Skin epidermis (tissue), 12 donors: Measurements from ENCODE around the gene DHX29.
A peak's percentile ranks its signal among the peaks of the same experiment; 100 is the strongest.

Experiments used
- H3K27ac ChIP-seq, 21 experiments: fragments of 200-600 bp; sonication (generic) in 11 of 21; one replicate each; pipeline ENCODE4 v1.5.0; 2020; ENCODE audit warnings: mild to moderate bottlenecking in 3 of 21, inconsistent platforms in 2 of 21, moderate library complexity in 2 of 21
- H3K4me3 ChIP-seq, 7 experiments: fragments of 200-600 bp; sonication (generic) in 2 of 7; one replicate each; pipeline ENCODE4 v1.5.0; 2020; ENCODE audit warnings: inconsistent platforms in 2 of 7, mild to moderate bottlenecking in 2 of 7, moderate library complexity in 1 of 7

DHX29 gene

DNA sequence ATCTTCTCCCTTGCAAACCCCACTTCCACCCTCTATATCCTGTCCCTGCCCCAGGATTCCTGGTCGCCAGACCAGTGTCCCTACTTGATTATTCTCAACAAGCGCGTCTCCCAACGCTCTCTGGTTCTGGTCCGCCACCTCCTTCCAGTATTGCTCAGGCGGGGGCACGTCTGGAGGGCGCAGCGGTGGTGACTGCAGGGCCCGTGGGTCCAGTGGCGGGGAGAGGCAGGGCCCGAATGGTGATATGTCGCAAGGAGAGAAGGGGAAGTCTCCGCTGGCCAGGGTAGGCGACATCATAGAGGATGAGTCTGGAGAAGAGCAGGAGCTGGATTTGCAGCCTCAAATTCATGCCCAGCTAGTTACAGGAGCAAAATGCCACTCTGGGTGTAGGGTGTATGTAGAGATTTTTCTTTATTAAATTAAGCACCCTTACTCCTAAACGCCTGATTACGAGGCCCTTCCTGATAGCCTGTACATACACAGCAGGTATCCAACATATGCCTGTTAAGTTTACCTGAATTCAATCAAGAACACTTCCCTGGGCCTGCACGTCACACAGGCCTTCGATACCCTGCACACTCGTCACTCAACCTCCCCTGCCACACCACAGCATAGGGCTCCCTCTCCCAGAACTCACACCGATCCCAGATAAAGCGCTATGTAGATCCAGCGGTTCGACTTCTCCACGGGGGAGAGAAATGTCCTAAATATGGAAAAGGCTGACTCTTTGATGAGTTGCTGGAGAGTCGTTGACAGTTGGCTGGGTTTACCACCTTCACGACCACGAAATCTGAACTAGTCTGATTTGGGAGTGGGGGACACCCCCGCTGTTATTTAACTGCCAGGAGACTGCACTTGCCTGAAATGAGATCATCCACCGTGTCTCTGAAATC is 85.2 kb downstream of the DHX29 start:
- H3K27ac ChIP-seq: no peak overlapping the region
- no peak overlapping the region for H3K4me3 ChIP-seq

DNA sequence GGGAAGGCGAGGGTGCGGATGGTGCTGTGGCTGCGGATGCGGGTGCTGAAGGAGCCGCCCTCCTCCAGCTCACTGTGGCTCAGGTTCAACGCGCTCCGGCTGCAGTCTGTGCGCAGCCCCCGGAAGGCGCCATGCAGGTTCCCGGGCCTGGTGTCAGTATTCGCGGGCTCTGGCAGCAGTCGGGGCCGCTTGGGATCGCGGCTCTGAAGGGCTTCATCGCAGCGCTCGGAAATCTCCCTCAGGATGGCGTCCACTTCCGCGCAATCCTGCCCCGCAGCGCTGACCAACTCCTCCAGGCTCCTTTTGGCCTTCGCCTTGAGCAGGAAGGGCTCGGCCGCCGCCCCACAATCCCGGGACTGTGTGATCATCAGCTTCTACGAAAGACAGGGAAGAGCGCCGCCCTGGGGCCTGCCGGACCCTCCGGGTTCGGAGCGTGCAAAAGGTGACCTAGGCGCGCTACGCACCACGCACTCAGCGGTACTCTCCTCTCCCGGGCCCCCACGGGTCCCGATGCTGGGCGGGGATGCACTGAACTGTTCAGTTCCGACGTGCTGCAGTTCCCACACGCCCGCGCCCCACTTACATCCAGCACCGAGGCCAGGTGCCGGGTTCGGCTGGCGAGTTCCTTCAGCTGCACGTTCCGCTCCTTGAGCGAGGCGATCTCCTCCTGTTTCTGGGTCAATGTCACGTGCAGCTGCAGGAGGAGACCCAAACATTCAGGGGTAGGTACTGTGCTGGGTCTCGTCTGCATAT is 86.9 kb downstream of the DHX29 start:
- Histone ChIP-seq H3K4me3 (peak overlapping the region in 6 of 7 experiments; percentile 0 to 32 (median 10)), H3K27ac (no peak overlapping the region)

DNA sequence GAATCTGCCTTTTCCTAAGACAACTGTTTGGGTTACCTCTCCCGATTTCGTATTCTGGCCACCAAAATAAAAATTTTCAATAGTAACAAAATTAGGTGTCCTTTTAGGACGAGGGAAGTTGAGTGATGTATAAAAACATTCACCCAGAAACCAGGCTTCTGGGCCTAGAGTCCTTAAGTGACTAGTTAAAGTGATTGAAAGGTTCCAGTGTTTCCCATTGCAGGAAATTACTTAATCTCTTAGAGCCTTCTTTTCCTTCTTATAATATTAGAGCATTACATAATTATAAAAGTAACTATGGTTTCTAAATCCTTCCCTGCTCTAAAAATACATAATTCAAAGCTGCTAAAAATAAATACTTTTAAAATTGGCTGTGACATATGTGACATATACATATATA is 87.7 kb downstream of the DHX29 start:
- no peak overlapping the region for H3K27ac ChIP-seq

DNA sequence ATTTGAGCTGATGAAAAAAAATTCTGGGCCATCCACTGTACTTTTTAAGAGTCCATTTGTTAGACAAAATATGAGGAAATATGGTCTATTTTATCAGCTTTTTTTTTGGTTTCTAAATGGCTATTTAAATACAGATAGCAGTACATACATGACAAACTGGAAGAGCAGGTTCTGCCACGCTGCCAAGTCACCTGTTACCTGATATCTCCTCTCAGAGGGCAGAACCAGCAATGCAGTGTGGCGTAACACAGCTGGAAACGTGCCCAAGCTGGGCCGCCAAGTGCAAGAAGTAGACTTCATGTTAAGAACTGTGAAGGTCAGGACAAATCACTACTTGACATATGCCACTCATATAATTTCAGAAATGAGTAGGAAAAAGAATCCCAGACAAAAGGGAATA is 88.5 kb downstream of the DHX29 start:
- no peak overlapping the region for H3K27ac ChIP-seq
- H3K4me3 ChIP-seq: no peak overlapping the region

More for the DNA sequence above, 87.7 kb downstream of the DHX29 start:
- no peak overlapping the region for H3K4me3 ChIP-seq

DNA sequence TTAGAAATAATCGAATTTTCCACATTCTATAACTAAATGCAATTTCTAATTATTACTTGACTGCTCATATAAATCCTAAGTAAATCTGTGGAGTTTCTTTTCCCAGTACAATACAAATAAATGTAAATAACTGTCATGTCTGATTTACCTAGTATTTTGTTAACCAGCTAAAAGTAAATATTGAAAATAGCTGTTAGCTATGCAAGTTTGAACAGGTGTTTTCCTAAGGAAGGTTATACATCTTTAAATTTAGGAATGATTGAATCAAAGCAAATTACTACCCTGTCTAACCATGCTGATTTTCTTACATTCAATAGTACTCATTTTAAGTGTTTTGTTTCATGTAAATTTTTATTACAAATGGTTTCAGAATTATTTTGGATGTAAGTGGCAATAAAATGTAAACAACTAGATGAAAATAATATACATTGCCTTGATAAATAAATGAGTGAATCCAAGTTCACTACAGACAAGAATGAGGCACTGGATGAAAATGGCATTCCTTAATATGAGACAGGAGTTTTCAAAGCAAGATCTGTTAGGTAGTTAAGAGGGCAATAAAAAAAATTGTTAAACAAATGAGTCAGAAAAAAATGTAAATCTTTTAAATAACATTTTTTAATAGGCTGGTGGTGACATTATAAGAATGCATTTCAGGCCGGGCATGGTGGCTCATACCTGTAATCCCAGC is 96.2 kb downstream of the DHX29 start:
- no peak overlapping the region for H3K4me3 ChIP-seq
- H3K27ac ChIP-seq: no peak overlapping the region
